WTC11 (cell line): ENCODE results near the gene TPGS2. TPM values are rescaled to one million over a fixed set of nuclear protein-coding genes. Genes with fewer than 3 reads are reported as not detected.

Experiments used
- ATAC-seq: fragments of 200-7000 bp; cut with Tn5 transposase; 2 replicates; pipeline ENCODE4 v1.10.0; 2021; ENCODE audit warnings: mild to moderate bottlenecking, moderate library complexity
- CTCF ChIA-PET: fragments of 300-600 bp; sonication (Branson Sonifier 250); formaldehyde crosslinking; loops from one replicate; lab custom pipeline; 2021; ENCODE audit warnings: antibody characterized with exemption; lab: Charles Lee
- POLR2A ChIA-PET: fragments of 350-600 bp; sonication (Branson Sonifier 250); formaldehyde crosslinking; loops from one replicate; lab custom pipeline; 2021; ENCODE audit warnings: antibody characterized with exemption; lab: Charles Lee
- DNase-seq: peaks from one replicate; pipeline ENCODE4 v3.0.0; 2021; ENCODE audit warnings: low spot score
- H3K27ac Mint-ChIP-seq: 2 replicates; pipeline ENCODE4 v1.8.0; 2021; ENCODE audit warnings: mixed read lengths
- H3K27me3 Mint-ChIP-seq: 2 replicates; pipeline ENCODE4 v1.8.0; 2021; ENCODE audit warnings: low read depth, mild to moderate bottlenecking, moderate library complexity, mixed read lengths
- H3K36me3 Mint-ChIP-seq: 2 replicates; pipeline ENCODE4 v1.8.0; 2021; ENCODE audit warnings: mixed read lengths
- H3K4me1 Mint-ChIP-seq: 2 replicates; pipeline ENCODE4 v1.8.0; 2022; ENCODE audit warnings: mixed read lengths
- H3K4me3 Mint-ChIP-seq: 2 replicates; pipeline ENCODE4 v1.8.0; 2021; ENCODE audit warnings: mild to moderate bottlenecking, moderate library complexity, mixed read lengths
- H3K9me3 Mint-ChIP-seq: 2 replicates; pipeline ENCODE4 v1.8.0; 2021; ENCODE audit warnings: mixed read lengths
- AFF4 ChIP-seq: sonication (generic); formaldehyde crosslinking; IDR thresholded peaks from 2 replicates; pipeline ENCODE4 v1.8.1; 2023; ENCODE audit warnings: mild to moderate bottlenecking, missing genetic modification reagents, borderline replicate concordance
- ATF6 ChIP-seq: sonication (generic); formaldehyde crosslinking; IDR thresholded peaks from 2 replicates; pipeline ENCODE4 v1.8.1; 2023; ENCODE audit warnings: mild to moderate bottlenecking, missing genetic modification reagents
- EMX1 ChIP-seq: fragments of 250-450 bp; sonication (Bioruptor Pico); IDR thresholded peaks from 2 replicates; pipeline ENCODE4 v1.8.0; 2021; ENCODE audit warnings: mild to moderate bottlenecking
- GABPB1 ChIP-seq: sonication (generic); formaldehyde crosslinking; IDR thresholded peaks from 2 replicates; pipeline ENCODE4 v1.8.1; 2023; ENCODE audit warnings: mild to moderate bottlenecking, missing genetic modification reagents
- HMGXB4 ChIP-seq: sonication (generic); formaldehyde crosslinking; IDR thresholded peaks from 2 replicates; pipeline ENCODE4 v1.8.1; 2023; ENCODE audit warnings: mild to moderate bottlenecking, moderate library complexity, missing genetic modification reagents
- JAZF1 ChIP-seq: fragments of 250-450 bp; sonication (Bioruptor Pico); IDR thresholded peaks from 2 replicates; pipeline ENCODE4 v1.9.0; 2021; ENCODE audit warnings: moderate library complexity, mild to moderate bottlenecking, inconsistent platforms
- NFATC4 ChIP-seq: fragments of 250-450 bp; sonication (Bioruptor Pico); IDR thresholded peaks from 2 replicates; pipeline ENCODE4 v1.9.0; 2021; ENCODE audit warnings: mild to moderate bottlenecking
- NFYB ChIP-seq: sonication (generic); formaldehyde crosslinking; conservative IDR thresholded peaks from 2 replicates; pipeline ENCODE4 v1.8.0; 2022; ENCODE audit warnings: low read depth, missing genetic modification reagents
- NR1H2 ChIP-seq: sonication (generic); formaldehyde crosslinking; IDR thresholded peaks from 2 replicates; pipeline ENCODE4 v1.9.0; 2021; ENCODE audit warnings: mild to moderate bottlenecking, moderate library complexity, missing genetic modification reagents
- RELA ChIP-seq: sonication (generic); formaldehyde crosslinking; IDR thresholded peaks from 2 replicates; pipeline ENCODE4 v1.8.1; 2022; ENCODE audit warnings: missing genetic modification reagents, mild to moderate bottlenecking, borderline replicate concordance
- SMAD3 ChIP-seq: sonication (generic); formaldehyde crosslinking; IDR thresholded peaks from 2 replicates; pipeline ENCODE4 v1.8.0; 2022; ENCODE audit warnings: missing genetic modification reagents, mild to moderate bottlenecking, borderline replicate concordance
- STAT6 ChIP-seq: sonication (generic); formaldehyde crosslinking; conservative IDR thresholded peaks from 2 replicates; pipeline ENCODE4 v1.8.1; 2023; ENCODE audit warnings: mild to moderate bottlenecking, low read depth, missing genetic modification reagents, moderate library complexity
- TCF7 ChIP-seq: sonication (generic); formaldehyde crosslinking; IDR thresholded peaks from 2 replicates; pipeline ENCODE4 v1.8.0; 2022; ENCODE audit warnings: mild to moderate bottlenecking, low read depth, missing genetic modification reagents, moderate library complexity
- USF1 ChIP-seq: sonication (generic); formaldehyde crosslinking; IDR thresholded peaks from 2 replicates; pipeline ENCODE4 v1.8.0; 2022; ENCODE audit warnings: mild to moderate bottlenecking, missing genetic modification reagents
- ZBTB43 ChIP-seq: sonication (generic); formaldehyde crosslinking; IDR thresholded peaks from 2 replicates; pipeline ENCODE4 v1.8.1; 2023; ENCODE audit warnings: mild to moderate bottlenecking, missing genetic modification reagents
- ZNF219 ChIP-seq: sonication (generic); formaldehyde crosslinking; IDR thresholded peaks from 2 replicates; pipeline ENCODE4 v1.8.0; 2023; ENCODE audit warnings: missing genetic modification reagents, mild to moderate bottlenecking, borderline replicate concordance
- total RNA-seq: library from RNA; stranded (reverse); gene quantifications from 3 replicates; pipeline ENCODE4 v1.2.3, GENCODE V29; 2021

TPGS2 gene
- total RNA-seq, 1 experiment from 2014 or later = 96.9 TPM

GRCh38 chr18:36843784-36844183 is 15.0 kb upstream of the TPGS2 start:
- H3K27ac Mint-ChIP-seq = no peak overlapping the region
- H3K36me3 Mint-ChIP-seq = no peaks in the 10 kb centered on the region; the same call in 1 of the 2 replicates
- peaks cover 17% of the 10 kb centered on the region for H3K4me1 Mint-ChIP-seq
- no peak for ATAC-seq
- no peak for DNase-seq
- ChIA-PET POLR2A (no interaction called here), CTCF (no interaction called here)
- no peak for TF ChIP-seq NFYB
- TF ChIP-seq GABPB1 (CRISPR knock-in tag) = no peak
- TF ChIP-seq JAZF1 = no peak
- TF ChIP-seq RELA (CRISPR knock-in tag) = no peak
- no peak for TF ChIP-seq NR1H2 (CRISPR knock-in tag)
- TF ChIP-seq ZNF219 (CRISPR knock-in tag) = no peak
- TF ChIP-seq SMAD3 = no peak
- no peak for TF ChIP-seq ZBTB43
- TF ChIP-seq NFATC4 (CRISPR knock-in tag) = no peak
- TF ChIP-seq TCF7 (CRISPR knock-in tag) = no peak
- TF ChIP-seq EMX1 (CRISPR knock-in tag) = no peak
- no peak for TF ChIP-seq USF1 (CRISPR knock-in tag)
- no peak for TF ChIP-seq HMGXB4 (CRISPR knock-in tag)
- TF ChIP-seq STAT6 (CRISPR knock-in tag) = no peak
- no peak for TF ChIP-seq AFF4 (CRISPR knock-in tag)
- TF ChIP-seq ATF6 (CRISPR knock-in tag) = no peak
- no peaks in the 10 kb centered on the region for H3K27me3 Mint-ChIP-seq
- H3K9me3 Mint-ChIP-seq = no peaks in the 10 kb centered on the region
- no peak overlapping the region for H3K4me3 Mint-ChIP-seq
